Measurements from ENCODE around the gene SUMF1.

DNA sequence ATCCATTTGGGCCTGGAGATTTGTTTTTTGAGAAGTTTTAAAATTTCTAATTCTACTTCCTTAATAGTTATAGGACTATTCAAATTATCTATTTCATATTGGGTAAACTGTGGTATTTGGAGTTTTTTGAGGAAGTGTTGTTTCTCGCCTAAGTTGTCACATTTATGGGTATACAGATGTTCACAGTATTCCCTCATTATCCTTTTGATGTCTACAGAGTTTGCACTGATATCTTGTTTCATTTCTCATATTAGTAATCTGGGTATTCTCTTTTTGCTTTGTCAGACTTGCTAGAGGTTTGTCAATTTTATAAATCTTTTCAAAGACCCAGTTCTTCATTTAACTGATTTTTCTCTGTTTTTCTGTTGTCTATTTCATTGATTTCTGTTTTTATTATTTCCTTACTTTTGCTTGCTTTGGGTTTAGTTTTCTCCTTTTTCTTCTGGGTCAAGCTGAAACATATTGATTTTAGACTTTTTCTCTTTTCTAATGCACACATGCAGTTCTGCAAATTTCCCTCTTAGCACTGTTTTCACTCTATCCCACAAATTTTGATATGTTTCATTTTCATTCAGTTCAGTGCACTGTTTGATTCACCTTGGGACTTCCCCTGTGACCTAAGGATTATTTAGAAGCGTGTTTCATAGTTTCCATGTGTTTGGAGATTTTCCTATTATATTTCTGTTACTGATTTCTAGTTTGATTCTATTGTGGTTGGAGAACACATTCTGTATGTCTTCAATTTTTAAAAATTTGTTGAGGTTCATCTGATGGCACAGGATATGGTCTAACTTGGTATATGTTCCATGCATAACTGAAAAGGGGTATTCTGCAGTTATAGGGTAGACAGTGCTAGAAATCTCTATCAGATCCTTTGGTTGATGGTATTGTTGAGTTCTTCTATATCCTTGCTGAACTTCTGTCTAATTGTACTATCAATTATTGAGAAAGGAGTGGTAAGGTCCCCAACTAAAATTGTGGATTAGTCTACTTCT is 79.6 kb downstream of the SUMF1 start:
- TF ChIP-seq POLR2A (IDR thresholded peaks at IDR 0.05): no peak
- no peak for TF ChIP-seq CTCF (IDR thresholded peaks at IDR 0.05)
